ENCODE results near the gene SNX13. TPM values are rescaled to one million over a fixed set of nuclear protein-coding genes. Genes with fewer than 3 reads are reported as not detected.
"Not testable (repeated sequence)": the region's sequence is repeated elsewhere in the genome, so short reads cannot be mapped to it uniquely, and the experiment has no call there.

SNX13 gene
- total RNA-seq, 1 donor from 2014 or later, result 52.3 TPM

- DNase-seq (ENCODE audit: low spot score), result no peak
Measured at GRCh38 chr7:17912536-17913235, 27.6 kb downstream of the SNX13 start.

DNA sequence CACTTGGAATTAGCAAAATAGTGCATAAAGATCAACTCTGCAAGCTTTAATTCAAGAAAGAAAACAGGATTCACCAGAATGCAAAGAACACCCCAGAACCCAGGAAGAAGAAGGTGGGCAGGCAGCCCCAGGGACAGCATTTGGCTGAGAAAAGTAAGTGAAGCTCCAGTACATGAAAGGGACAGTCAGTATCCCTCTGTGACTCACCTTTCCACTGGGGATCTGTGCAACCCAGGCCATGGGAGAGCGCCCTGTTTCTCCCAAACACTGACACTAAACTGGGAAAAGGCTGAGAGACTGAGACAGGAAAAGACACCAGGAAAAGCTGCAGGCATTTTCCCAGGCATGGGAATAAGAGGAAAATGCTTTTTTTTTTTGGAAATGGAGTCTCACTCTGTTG, 28.2 kb downstream of the SNX13 start:
- no peak for DNase-seq (ENCODE audit: low spot score)

DNA sequence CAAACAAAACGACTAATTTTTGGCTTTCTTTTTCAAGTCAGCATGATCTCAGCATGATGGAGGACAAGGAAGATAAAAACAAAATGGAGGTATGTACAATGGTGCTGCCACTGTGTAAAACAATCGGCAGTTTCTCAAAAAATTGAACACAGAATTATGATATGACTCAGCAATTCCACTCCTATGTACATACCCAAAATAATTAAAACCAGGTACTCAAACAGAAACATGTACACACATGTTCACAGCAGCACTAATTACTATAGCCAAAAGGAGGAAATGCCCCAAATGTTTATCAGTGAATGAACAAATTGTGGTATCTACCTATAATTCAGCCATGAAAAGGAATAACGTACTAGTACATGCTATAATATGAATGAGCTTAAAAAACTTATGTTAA, 29.9 kb downstream of the SNX13 start:
- no peak for DNase-seq (ENCODE audit: low spot score)

GRCh38 chr7:17909310-17909709, 31.0 kb downstream of the SNX13 start:
- DNase-seq (ENCODE audit: low spot score), result not testable (repeated sequence)

DNA sequence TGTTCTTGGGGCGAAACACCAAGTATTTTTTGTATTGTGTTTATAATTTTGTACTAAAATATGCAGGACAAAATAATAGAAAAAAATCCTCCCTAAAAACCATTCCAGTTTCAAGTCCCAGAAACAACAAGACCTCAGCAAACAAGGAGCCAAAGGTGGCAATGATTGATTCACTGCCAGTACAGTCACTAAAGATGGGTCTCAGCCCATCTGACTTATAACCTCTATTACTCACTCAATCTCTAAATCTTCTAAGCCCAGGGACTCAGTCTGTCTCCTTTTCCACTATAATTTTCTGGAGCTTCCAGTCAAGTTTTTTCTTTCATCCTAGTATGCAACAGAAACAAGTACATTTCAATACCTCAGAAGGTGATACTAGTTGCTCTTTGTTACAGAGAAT, 33.3 kb downstream of the SNX13 start:
- no peak for DNase-seq (ENCODE audit: low spot score)

- DNase-seq (ENCODE audit: low spot score), result no peak
Measured at GRCh38 chr7:17903337-17903736, 37.0 kb downstream of the SNX13 start.

DNA sequence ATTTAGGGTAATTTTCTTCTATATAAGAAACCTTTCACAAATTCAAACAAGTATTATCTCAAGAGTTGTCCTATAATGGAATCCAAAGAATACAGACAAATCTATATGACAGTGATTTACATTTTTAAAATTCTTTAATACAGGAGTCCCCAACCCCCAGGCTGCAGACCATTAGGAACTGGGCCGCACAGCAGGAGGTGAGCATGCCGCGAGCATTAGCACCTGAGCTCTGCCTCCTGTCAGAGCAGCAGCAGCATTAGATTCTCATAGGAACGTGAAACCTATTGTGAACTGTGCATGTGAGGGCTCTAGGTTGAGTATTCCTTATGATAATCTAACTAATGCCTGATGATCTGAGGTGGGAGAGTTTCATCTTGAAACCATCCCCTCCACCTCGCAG, 37.7 kb downstream of the SNX13 start:
- no peak for DNase-seq (ENCODE audit: low spot score)

- DNase-seq (ENCODE audit: low spot score), result no peak
Measured at GRCh38 chr7:17900464-17900863, 39.8 kb downstream of the SNX13 start.

DNA sequence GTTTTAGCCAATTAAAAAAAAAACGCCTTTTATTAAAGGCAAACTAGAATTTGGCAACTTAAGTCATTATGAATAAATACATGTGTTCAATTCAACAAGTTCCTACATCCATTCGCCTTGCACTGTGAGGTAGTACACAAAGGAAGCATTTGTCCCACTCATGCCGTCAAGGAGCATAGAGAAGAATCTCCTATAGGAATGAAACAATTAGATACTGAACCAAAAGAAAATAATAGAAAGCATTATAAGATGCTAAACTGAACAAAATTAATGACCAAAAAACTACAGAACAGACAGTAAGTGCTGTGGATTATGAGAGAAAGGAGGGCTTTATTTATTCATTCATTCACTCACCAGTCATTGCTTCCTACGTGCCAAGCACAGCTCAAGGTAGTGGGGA, 42.2 kb downstream of the SNX13 start:
- DNase-seq (ENCODE audit: low spot score), result no peak

DNA sequence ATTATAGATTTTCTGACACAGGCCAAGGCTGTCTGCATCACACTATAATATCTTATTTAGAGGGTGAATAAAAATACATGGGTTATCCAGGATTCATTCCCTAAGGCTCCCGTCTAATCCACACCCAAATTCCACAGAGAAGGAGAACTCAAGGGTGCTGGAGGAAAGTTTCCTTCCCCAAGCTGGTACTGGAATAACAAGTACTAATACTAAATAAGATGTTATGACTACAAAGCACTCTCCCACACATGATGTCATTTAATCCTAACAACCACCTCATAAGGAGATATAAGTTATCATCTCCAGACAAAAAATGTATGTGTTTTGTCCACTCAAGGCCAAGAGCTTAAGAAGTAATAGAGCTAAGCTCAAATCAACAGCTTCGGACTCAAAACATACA, 53.0 kb downstream of the SNX13 start:
- no peak for DNase-seq (ENCODE audit: low spot score)

DNA sequence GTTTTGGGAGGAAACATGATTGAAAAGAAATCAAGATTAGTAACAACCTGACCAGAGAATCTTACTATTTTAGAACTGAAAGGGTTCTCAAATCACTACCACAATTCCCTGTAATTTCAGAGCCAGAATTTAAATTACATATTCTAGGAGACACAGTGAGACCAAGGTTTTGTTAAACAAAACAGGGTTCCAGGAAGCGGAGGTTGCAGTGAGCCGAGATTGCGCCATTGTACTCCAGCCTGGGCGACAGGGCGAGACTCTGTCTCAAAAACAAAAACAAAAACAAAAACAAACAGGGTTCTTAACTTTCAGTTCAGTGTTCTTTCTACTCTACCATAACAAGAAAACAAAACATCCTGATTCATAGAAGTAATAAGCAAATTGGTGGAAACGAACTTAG, 57.6 kb downstream of the SNX13 start:
- DNase-seq (ENCODE audit: low spot score), result no peak

DNA sequence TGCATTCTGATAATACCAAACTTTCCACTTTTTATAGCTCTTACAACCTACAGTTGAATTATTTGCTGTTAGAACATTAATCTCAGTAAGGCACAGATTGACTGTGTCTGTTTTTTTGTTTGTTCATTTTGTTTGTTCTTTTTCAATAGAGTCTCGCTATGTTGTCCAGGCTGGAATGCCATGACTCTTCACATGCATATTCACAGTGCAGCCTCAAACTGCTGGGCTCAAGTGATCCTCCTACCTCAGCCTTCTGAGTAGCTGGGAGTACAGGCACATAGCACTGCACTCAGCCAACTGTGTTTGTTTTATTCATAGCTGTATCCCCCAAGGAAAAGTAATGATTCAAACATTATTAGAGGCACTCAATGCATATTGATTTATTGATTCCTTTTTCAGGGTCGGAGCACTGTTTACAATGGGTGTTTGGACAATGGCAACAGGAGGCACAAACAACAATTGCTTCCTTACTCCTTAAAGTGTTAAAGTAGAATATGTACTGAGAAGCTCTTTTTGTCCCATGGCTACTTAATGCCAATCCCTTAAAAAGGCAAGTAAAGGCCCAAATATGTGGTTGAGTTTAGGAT, 61.1 kb downstream of the SNX13 start:
- DNase-seq (ENCODE audit: low spot score), result no peak

GRCh38 chr7:17878627-17879026, 61.7 kb downstream of the SNX13 start:
- DNase-seq (ENCODE audit: low spot score), result no peak

- DNase-seq (ENCODE audit: low spot score), result no peak
Measured at GRCh38 chr7:17871815-17872533, 68.3 kb downstream of the SNX13 start.

GRCh38 chr7:17870406-17870805, 69.9 kb downstream of the SNX13 start:
- no peak for DNase-seq (ENCODE audit: low spot score)

DNA sequence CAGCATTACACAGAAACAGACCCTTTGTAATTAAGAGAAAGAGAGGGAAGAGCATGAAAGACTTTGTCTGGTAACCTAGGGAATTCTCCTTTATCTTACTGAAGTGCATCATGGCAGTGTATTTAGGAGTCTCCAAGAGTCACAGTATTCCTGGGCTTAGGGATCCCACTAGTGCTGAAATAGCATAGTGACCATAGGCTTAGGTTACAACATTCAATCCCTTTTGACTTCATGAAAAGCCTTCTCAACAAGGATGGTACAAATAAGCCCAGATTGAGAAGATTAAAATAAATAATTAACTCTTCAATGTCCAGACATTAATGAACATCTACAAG, 76.5 kb downstream of the SNX13 start:
- no peak for DNase-seq (ENCODE audit: low spot score)

- DNase-seq (ENCODE audit: low spot score), result no peak
Measured at GRCh38 chr7:17863095-17863808, 77.0 kb downstream of the SNX13 start.

GRCh38 chr7:17856251-17856650, 84.0 kb downstream of the SNX13 start:
- DNase-seq (ENCODE audit: low spot score), result no peak

DNA sequence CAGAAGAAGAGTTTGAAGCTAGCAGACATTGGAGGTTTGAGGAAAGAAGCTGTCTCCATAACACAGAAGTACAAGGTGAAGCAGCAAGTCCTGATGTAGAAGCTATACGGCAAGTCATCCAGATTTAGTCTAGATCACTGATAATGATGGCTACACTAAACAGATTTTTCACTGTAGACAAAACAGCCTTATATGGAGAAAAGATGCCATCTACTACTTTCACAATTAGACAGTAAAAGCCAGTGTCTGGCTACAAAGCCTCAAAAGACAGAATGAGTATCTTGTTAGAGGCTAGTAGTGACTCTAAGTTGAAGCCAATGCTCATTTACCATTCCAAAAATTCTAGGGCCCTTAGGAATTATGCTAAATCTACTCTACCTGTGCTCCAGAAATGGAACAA, 85.1 kb downstream of the SNX13 start:
- no peak for DNase-seq (ENCODE audit: low spot score)

- DNase-seq (ENCODE audit: low spot score), result no peak
Measured at GRCh38 chr7:17854261-17855047, 85.8 kb downstream of the SNX13 start.

DNA sequence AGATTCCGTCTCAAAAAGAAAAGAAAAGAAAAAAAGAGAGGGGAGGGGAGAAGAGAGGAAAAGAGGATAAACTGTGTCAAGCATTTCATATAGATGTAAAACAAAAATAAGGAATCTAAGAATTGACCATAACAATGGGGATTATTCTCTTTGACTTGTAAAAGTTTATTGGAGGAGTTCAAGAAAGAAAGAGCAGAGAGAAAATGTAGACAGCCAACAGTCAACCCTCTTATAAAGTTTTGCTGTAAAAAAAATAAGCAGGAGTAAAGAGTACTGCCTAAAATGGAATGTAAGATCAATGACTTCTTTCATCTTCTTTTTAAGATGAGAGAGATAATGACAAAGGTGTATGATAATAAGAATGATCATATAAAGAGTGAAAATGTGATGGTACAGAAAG, 87.9 kb downstream of the SNX13 start:
- no peak for DNase-seq (ENCODE audit: low spot score)

- DNase-seq (ENCODE audit: low spot score), result no peak
Measured at GRCh38 chr7:17849504-17849903, 90.8 kb downstream of the SNX13 start.

All from mucosa of gallbladder (tissue), 1 donor.